T-helper 17 cell (primary cell): ENCODE data around the gene OR6T1. TPM values are rescaled to one million over a fixed set of nuclear protein-coding genes. Genes with fewer than 3 reads are reported as not detected.

ENCODE experiments used
- ATAC-seq: fragments of 150-1000 bp; cut with Tn5 transposase; 2 replicates; pipeline ENCODE4 v1.10.0; 2021; ENCODE audit warnings: mild to moderate bottlenecking, moderate library complexity
- DNase-seq, 3 donors: peaks; one replicate each; pipeline versions ENCODE4 v3.0.0 to v3.0.0-alpha.2; 2020 to 2021
- H3K9me3 ChIP-seq: one replicate; pipeline ENCODE4 v1.7.0; 2013; ENCODE audit warnings: low read length, mild to moderate bottlenecking; ENCODE audit not compliant: control insufficient read depth, poor library complexity, severe bottlenecking
- H3K27ac Mint-ChIP-seq: one replicate; pipeline ENCODE4 v1.8.0; 2022; ENCODE audit warnings: mild to moderate bottlenecking, moderate library complexity, mixed read lengths
- H3K27me3 Mint-ChIP-seq: one replicate; pipeline ENCODE4 v1.8.0; 2022; ENCODE audit warnings: mixed read lengths
- H3K36me3 Mint-ChIP-seq: one replicate; pipeline ENCODE4 v1.8.0; 2022; ENCODE audit warnings: low read depth, mixed read lengths
- H3K4me1 Mint-ChIP-seq: one replicate; pipeline ENCODE4 v1.8.0; 2022; ENCODE audit warnings: mild to moderate bottlenecking, mixed read lengths
- H3K4me3 Mint-ChIP-seq: one replicate; pipeline ENCODE4 v1.8.0; 2022; ENCODE audit warnings: mild to moderate bottlenecking, moderate library complexity, mixed read lengths
- total RNA-seq, 4 donors: library from RNA in 2 of 4; stranded (reverse) in 2 of 4; gene quantifications; one replicate each; pipeline ENCODE4 v1.2.3 and lab custom pipeline; 2022 to 2026

The OR6T1 gene
- total RNA-seq, 2 donors from 2014 or later: not detected

DNA sequence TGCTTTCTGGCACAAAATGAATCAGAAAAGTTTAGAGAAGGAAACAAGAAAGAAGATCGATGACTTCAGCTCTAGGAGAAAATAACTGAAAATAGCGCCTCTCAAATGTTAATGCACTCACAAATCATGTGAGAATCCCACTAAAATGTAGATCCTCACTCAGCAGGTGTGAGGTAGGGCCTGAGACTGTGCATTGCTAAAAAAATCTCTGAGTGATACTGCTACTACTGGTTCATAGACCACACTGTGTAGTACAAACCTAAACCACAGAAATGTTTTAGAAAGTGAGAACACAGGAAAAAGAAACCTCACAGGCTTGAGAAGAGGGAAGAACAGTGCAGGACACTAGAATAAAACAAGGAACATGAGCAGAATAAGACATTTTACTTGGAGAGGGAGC, 39.7 kb downstream of the OR6T1 start:
- no peaks in the 10 kb centered on the region for H3K9me3 ChIP-seq
- DNase-seq: no peak
- Mint-ChIP-seq H3K27ac (no peak overlapping the region), H3K27me3 (peaks cover 24% of the 10 kb centered on the region), H3K4me3 (no peak overlapping the region), H3K36me3 (no peaks in the 10 kb centered on the region), H3K4me1 (no peaks in the 10 kb centered on the region)
- no peak for ATAC-seq

DNA sequence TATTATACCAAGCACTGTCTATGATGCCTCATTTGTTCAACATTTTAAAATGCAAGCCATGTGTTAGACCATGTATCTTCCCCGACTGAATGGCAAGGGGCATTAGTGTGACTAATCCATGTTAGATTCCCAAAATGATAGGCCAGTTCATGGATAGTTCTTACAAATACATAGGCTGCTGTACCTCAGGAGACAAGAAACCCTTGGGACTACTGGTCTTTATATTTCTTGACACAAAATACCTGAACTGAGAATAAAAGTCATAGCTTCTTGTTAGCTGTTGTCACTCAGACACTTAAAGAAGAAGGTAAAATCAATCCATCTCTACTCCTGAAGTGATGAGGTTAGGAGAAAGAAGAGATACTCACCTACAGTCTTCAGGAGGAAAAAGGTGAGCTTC, 41.8 kb downstream of the OR6T1 start, which contains the start of gene OR8D4:
OR8D4 (plus strand) TSS at position 301 of the 400 bp plus-strand sequence. CDS start 4,265 bp downstream, outside the sequence.
- Mint-ChIP-seq H3K27me3 (peaks cover 16% of the 10 kb centered on the region), H3K36me3 (no peaks in the 10 kb centered on the region), H3K27ac (no peak within 1 kb of the TSS), H3K4me1 (no peaks in the 10 kb centered on the region), H3K4me3 (no peak within 1 kb of the TSS)
- ATAC-seq (no peak), DNase-seq (no peak)
- H3K9me3 ChIP-seq: no peaks in the 10 kb centered on the region

DNA sequence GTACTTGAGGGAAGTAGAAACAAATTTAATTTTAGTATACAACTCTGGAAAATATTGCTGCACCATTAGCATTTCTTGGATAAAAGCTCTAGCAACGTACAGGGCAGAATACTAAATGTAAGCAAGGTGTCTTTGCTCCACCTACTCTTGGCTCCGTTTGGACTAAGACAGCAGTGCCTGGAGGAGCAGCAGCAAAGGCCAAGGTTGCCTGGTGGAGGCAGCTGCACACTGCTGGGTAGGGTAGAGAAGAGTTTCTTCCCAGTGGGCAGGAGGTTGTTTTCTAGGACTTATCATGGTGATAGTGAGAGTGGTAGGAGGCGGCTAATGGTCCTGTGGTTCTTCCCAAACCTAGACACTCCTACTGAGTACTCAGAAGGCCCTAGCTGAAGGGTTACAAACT, 43.8 kb downstream of the OR6T1 start:
- H3K27ac Mint-ChIP-seq: no peak overlapping the region
- H3K4me1 Mint-ChIP-seq: no peaks in the 10 kb centered on the region
- DNase-seq (no peak), ATAC-seq (no peak)
- H3K4me3 Mint-ChIP-seq: no peak overlapping the region
- no peaks in the 10 kb centered on the region for H3K9me3 ChIP-seq
- H3K36me3 Mint-ChIP-seq: no peaks in the 10 kb centered on the region
- H3K27me3 Mint-ChIP-seq: peaks cover 15% of the 10 kb centered on the region

Other genes starting within 250 kb of the OR6T1 start
- gene ZNF202, start 202.2 kb downstream of the OR6T1 start, total RNA-seq: 10 to 100 TPM; 11.4 to 11.5 TPM
- gene OR6X1, start 189.3 kb downstream of the OR6T1 start, total RNA-seq: not detected
- not detected for gene OR6M1, start 137.5 kb downstream of the OR6T1 start, total RNA-seq
- not detected for gene TMEM225, start 58.2 kb downstream of the OR6T1 start, total RNA-seq
- not detected for gene OR8D4, start 41.7 kb downstream of the OR6T1 start, total RNA-seq
- gene OR4D5, start 4.2 kb downstream of the OR6T1 start, total RNA-seq: not detected
- gene OR10S1, start 33.9 kb upstream of the OR6T1 start, total RNA-seq: not detected
- not detected for gene OR10G6, start 51.3 kb upstream of the OR6T1 start, total RNA-seq
- gene OR10G4, start 69.2 kb upstream of the OR6T1 start, total RNA-seq: not detected
- not detected for gene OR10G9, start 79.2 kb upstream of the OR6T1 start, total RNA-seq
- gene OR10G8, start 83.0 kb upstream of the OR6T1 start, total RNA-seq: not detected
- not detected for gene OR10G7, start 97.5 kb upstream of the OR6T1 start, total RNA-seq
- 1 to 10 TPM; 4.7 to 5.4 TPM for gene VWA5A, start 171.6 kb upstream of the OR6T1 start, total RNA-seq
- not detected for gene OR10D3, start 239.5 kb upstream of the OR6T1 start, total RNA-seq